Ectodermal cell (in vitro differentiated cells): ENCODE results near the gene NMBR.
"Not testable (repeated sequence)": the region's sequence is repeated elsewhere in the genome, so short reads cannot be mapped to it uniquely, and the experiment has no call there.

ENCODE experiments used
- H3K27ac ChIP-seq: 2 replicates; pipeline ENCODE4 v1.7.0; 2013; ENCODE audit warnings: mild to moderate bottlenecking, low read depth, low read length; ENCODE audit not compliant: insufficient read depth, poor library complexity, severe bottlenecking
- H3K27me3 ChIP-seq: 2 replicates; pipeline ENCODE4 v1.7.0; 2013; ENCODE audit warnings: mild to moderate bottlenecking, low read length; ENCODE audit not compliant: insufficient read depth, control insufficient read depth, poor library complexity, severe bottlenecking
- H3K36me3 ChIP-seq: one replicate; pipeline ENCODE4 v1.7.0; 2013; ENCODE audit warnings: low read length; ENCODE audit not compliant: control insufficient read depth, insufficient read depth
- H3K4me1 ChIP-seq: one replicate; pipeline ENCODE4 v1.7.0; 2013; ENCODE audit warnings: low read length; ENCODE audit not compliant: control insufficient read depth, insufficient read depth
- H3K4me3 ChIP-seq: 2 replicates; pipeline ENCODE4 v1.7.0; 2013; ENCODE audit warnings: low read depth, low read length, control low read depth; ENCODE audit not compliant: insufficient read depth
- H3K9me3 ChIP-seq: 2 replicates; pipeline ENCODE4 v1.7.0; 2013; ENCODE audit warnings: mild to moderate bottlenecking, low read length, moderate library complexity; ENCODE audit not compliant: control insufficient read depth
- WGBS, 2 experiments: methylation state at CpG; one replicate each; pipeline ENCODE4 v1.1.7; 2013; ENCODE audit warnings: missing lambda C conversion rate in 2 of 2; 5-methylcytosine and 5-hydroxymethylcytosine counted together

Gene NMBR

DNA sequence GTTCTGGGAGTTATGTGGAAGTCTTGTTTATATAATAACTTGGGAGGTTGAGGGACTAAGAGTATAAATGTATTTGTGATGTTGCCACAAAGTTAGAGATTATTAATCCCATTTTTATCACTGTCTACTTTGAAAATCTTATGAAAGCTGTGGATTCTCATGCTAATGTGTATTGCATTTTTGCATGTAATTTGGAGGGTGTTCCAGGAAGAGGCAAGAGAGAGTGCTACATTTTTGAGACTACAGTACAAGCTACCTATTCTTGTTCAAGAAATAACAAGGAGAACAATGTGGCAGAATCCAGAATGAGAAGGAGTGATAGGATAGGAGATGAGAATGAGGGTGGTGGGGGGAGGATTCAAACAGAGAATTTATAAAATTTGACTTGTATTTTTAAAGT, 35.1 kb upstream of the NMBR start:
- no peak overlapping the region for H3K4me3 ChIP-seq

DNA sequence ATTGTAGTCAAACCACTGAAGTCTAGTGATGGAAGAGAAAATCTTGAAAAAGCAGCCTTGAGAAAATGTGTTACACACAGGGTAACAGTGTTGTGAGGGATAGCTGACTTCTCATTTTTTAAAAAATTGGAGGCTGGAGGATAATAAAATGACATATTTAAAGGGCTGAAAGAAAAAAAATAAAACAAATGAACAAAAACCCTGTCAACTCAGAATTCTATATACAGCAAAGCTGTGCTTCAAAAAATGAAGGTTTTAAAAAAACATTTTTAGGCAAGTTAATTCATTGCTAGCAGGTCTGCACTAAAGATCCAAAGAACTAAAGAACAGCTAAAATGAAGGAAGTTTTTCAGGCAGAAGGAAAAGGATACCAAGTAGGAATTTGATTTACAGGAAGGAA, 31.2 kb upstream of the NMBR start:
- Histone ChIP-seq H3K4me3 (no peak overlapping the region), H3K27me3 (no peaks in the 10 kb centered on the region), H3K36me3 (no peaks in the 10 kb centered on the region), H3K27ac (no peak overlapping the region), H3K4me1 (no peaks in the 10 kb centered on the region), H3K9me3 (no peaks in the 10 kb centered on the region)

More for the DNA sequence above, 35.1 kb upstream of the NMBR start:
- no peaks in the 10 kb centered on the region for H3K36me3 ChIP-seq
- H3K9me3 ChIP-seq = no peaks in the 10 kb centered on the region
- no peaks in the 10 kb centered on the region for H3K4me1 ChIP-seq
- H3K27ac ChIP-seq = no peak overlapping the region
- H3K27me3 ChIP-seq = no peaks in the 10 kb centered on the region

GRCh38 chr6:142174703-142175102, 27.8 kb upstream of the NMBR start:
- no peaks in the 10 kb centered on the region for H3K27me3 ChIP-seq

GRCh38 chr6:142173980-142174379, 27.1 kb upstream of the NMBR start:
- Histone ChIP-seq H3K27ac (no peak overlapping the region), H3K4me1 (no peaks in the 10 kb centered on the region), H3K27me3 (no peaks in the 10 kb centered on the region), H3K4me3 (no peak overlapping the region), H3K36me3 (no peaks in the 10 kb centered on the region), H3K9me3 (no peaks in the 10 kb centered on the region)
- 89 to 97% methylated on average over 3 of the region's 3 CpGs for WGBS, 2 experiments

More at GRCh38 chr6:142174703-142175102, 27.8 kb upstream of the NMBR start:
- H3K27ac ChIP-seq = no peak overlapping the region
- no peaks in the 10 kb centered on the region for H3K36me3 ChIP-seq
- H3K4me1 ChIP-seq = no peaks in the 10 kb centered on the region
- WGBS, 2 experiments = 93 to 95% methylated on average over 5 of the region's 6 CpGs
- H3K9me3 ChIP-seq = no peaks in the 10 kb centered on the region
- no peak overlapping the region for H3K4me3 ChIP-seq

GRCh38 chr6:142172758-142173157, 25.8 kb upstream of the NMBR start:
- Histone ChIP-seq H3K4me3 (no peak overlapping the region), H3K4me1 (no peaks in the 10 kb centered on the region), H3K36me3 (peaks cover 2% of the 10 kb centered on the region), H3K27me3 (no peaks in the 10 kb centered on the region), H3K9me3 (no peaks in the 10 kb centered on the region), H3K27ac (no peak overlapping the region)

DNA sequence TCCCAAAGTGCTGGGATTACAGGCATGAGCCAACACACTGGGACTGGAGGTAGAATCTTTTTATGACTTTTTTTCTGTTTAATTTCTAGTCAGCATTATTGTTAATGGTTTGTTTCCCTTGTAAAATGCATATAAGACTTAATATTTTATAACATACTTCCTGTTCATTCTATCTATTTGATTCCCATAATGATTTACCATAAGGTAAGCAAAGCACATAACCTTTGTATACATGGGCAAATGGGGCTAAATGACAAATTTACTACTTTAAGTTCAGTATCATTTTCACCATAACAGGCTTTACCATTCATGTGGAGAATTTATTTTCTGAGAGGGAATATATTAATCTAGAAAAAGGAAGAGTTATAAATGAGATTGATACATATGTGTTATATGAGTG, 24.4 kb upstream of the NMBR start:
- Histone ChIP-seq H3K4me1 (no peaks in the 10 kb centered on the region), H3K36me3 (peaks cover 3% of the 10 kb centered on the region), H3K9me3 (no peaks in the 10 kb centered on the region), H3K27me3 (no peaks in the 10 kb centered on the region), H3K4me3 (no peak overlapping the region), H3K27ac (no peak overlapping the region)

DNA sequence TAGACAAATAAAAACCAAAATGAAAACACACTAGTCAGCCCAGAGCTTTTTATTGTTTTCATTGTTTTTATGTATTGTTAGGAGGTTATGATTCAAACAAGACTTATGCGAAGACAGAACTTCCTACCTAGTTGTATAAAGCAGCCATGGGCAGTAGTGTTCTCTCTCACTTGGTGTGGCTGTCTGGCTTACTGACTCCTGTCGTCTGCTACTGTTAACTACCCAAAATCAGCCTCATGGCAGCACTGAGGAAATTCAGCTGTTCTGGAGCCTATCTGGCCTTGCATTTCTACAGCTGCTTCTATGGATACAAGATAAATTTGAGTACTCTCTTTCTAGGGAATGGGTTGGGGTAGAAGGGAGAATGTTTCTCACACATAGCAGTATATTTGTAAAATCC, 20.6 kb upstream of the NMBR start:
- Histone ChIP-seq H3K4me1 (no peaks in the 10 kb centered on the region), H3K9me3 (no peaks in the 10 kb centered on the region), H3K4me3 (no peak overlapping the region), H3K27ac (no peak overlapping the region), H3K36me3 (peaks cover 3% of the 10 kb centered on the region), H3K27me3 (no peaks in the 10 kb centered on the region)
- WGBS, 2 experiments = 94 to 96% methylated on average over 2 of the region's 2 CpGs

- Histone ChIP-seq H3K36me3 (peaks cover 3% of the 10 kb centered on the region), H3K4me3 (no peak overlapping the region), H3K27me3 (no peaks in the 10 kb centered on the region), H3K27ac (no peak overlapping the region), H3K9me3 (no peaks in the 10 kb centered on the region), H3K4me1 (no peaks in the 10 kb centered on the region)
- WGBS, 2 experiments = 99 to 100% methylated on average over 3 of the region's 3 CpGs
Measured at GRCh38 chr6:142167071-142167470, 20.1 kb upstream of the NMBR start.

GRCh38 chr6:142165227-142165626, 18.3 kb upstream of the NMBR start:
- H3K27ac ChIP-seq = no peak overlapping the region
- 98% methylated on average over 3 to 4 of the region's 4 CpGs for WGBS, 2 experiments
- H3K36me3 ChIP-seq = peaks cover 3% of the 10 kb centered on the region
- H3K4me3 ChIP-seq = no peak overlapping the region
- H3K4me1 ChIP-seq = no peaks in the 10 kb centered on the region
- H3K9me3 ChIP-seq = no peaks in the 10 kb centered on the region
- H3K27me3 ChIP-seq = no peaks in the 10 kb centered on the region

DNA sequence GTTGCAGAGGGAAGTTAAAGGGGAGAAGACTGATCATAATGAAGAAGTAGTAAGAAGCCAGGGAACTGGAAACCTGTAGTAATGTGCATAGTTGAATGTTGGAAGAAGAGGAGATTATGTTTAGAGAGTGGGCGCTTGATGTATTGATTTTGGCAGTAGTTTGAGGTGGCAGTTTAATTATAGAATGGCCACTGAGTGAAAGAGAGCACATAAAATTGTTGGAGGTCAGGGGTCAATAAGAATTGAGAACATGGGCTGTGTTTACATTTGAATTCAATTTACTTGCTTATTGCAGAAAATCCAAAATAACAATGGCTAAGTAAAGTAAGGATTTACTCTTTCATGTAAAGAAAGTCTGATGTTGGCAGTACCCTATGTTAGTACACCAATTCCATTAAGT, 15.9 kb upstream of the NMBR start:
- H3K4me1 ChIP-seq = no peaks in the 10 kb centered on the region
- WGBS, 2 experiments = 94 to 98% methylated on average over 1 of the region's 1 CpG

GRCh38 chr6:142156758-142157068, 9.8 kb upstream of the NMBR start:
- not testable (repeated sequence) for H3K9me3 ChIP-seq, H3K27ac ChIP-seq, H3K4me3 ChIP-seq, H3K27me3 ChIP-seq, H3K4me1 ChIP-seq, H3K36me3 ChIP-seq
- 95% methylated on average over 4 of the region's 4 CpGs for WGBS, 2 experiments

More for the DNA sequence above, 15.9 kb upstream of the NMBR start:
- Histone ChIP-seq H3K27ac (no peak overlapping the region), H3K4me3 (no peak overlapping the region), H3K27me3 (no peaks in the 10 kb centered on the region), H3K9me3 (no peaks in the 10 kb centered on the region), H3K36me3 (peaks cover 1% of the 10 kb centered on the region)
